Common myeloid progenitor, CD34-positive (primary cell): ENCODE measurements around the gene PDCD11.
"Not testable (repeated sequence)": the region's sequence is repeated elsewhere in the genome, so short reads cannot be mapped to it uniquely, and the experiment has no call there.

Source experiments
- CTCF ChIA-PET: fragments of 350-600 bp; sonication (Branson Sonifier 250); formaldehyde crosslinking; loops from one replicate; lab custom pipeline; 2021; ENCODE audit warnings: antibody characterized with exemption; lab: Charles Lee
- POLR2A ChIA-PET: fragments of 350-600 bp; sonication (Branson Sonifier 250); formaldehyde crosslinking; loops from one replicate; lab custom pipeline; 2021; ENCODE audit warnings: antibody characterized with exemption; lab: Charles Lee
- DNase-seq, 3 donors: peaks; one replicate each; pipeline versions ENCODE4 v3.0.0 to v3.0.0-alpha.2; 2013
- H3K27ac ChIP-seq, 2 experiments: 1 replicate in 1 of 2; 2 replicates in 1 of 2; pipeline ENCODE4 v1.7.0; 2013; ENCODE audit warnings: inconsistent platforms in 2 of 2, low read length in 2 of 2, mild to moderate bottlenecking in 2 of 2, low read depth in 1 of 2, moderate library complexity in 1 of 2; ENCODE audit not compliant: severe bottlenecking in 2 of 2, insufficient read depth in 1 of 2, poor library complexity in 1 of 2
- H3K27me3 ChIP-seq, 5 experiments: replicated peaks in 2 of 5; 1 replicate in 3 of 5; 2 replicates in 2 of 5; pipeline versions ENCODE4 v1.6.1 to v1.7.0; 2013; ENCODE audit warnings: low read length in 4 of 5, mild to moderate bottlenecking in 2 of 5, moderate library complexity in 2 of 5, inconsistent platforms in 1 of 5; ENCODE audit not compliant: insufficient read depth in 5 of 5, control insufficient read depth in 4 of 5
- H3K36me3 ChIP-seq, 4 experiments: 1 replicate in 2 of 4; 2 replicates in 2 of 4; pipeline versions ENCODE4 v1.6.1 to v1.7.0; 2013; ENCODE audit warnings: low read length in 3 of 4, control low read depth in 1 of 4, mild to moderate bottlenecking in 1 of 4; ENCODE audit not compliant: control insufficient read depth in 4 of 4, insufficient read depth in 4 of 4
- H3K4me1 ChIP-seq, 4 experiments: 1 replicate in 3 of 4; 2 replicates in 1 of 4; pipeline versions ENCODE4 v1.6.1 to v1.7.1; 2013; ENCODE audit warnings: low read length in 3 of 4, mild to moderate bottlenecking in 3 of 4, control low read depth in 1 of 4, inconsistent platforms in 1 of 4, moderate library complexity in 1 of 4; ENCODE audit not compliant: control insufficient read depth in 4 of 4, insufficient read depth in 4 of 4; ENCODE audit errors: control extremely low read depth in 1 of 4
- H3K4me3 ChIP-seq, 7 experiments: 1 replicate in 4 of 7; 2 replicates in 3 of 7; pipeline versions ENCODE4 v1.5.1 to v1.7.0; 2013; ENCODE audit warnings: mild to moderate bottlenecking in 7 of 7, low read length in 6 of 7, moderate library complexity in 6 of 7, inconsistent platforms in 2 of 7, low read depth in 2 of 7, control low read depth in 1 of 7; ENCODE audit not compliant: insufficient read depth in 4 of 7, control insufficient read depth in 1 of 7; ENCODE audit errors: extremely low read depth in 1 of 7
- H3K9me3 ChIP-seq, 5 experiments: 1 replicate in 4 of 5; 2 replicates in 1 of 5; pipeline versions ENCODE4 v1.6.1 to v1.7.1; 2013; ENCODE audit warnings: low read length in 4 of 5, mild to moderate bottlenecking in 2 of 5, inconsistent platforms in 1 of 5, low read depth in 1 of 5, moderate library complexity in 1 of 5; ENCODE audit not compliant: control insufficient read depth in 4 of 5, insufficient read depth in 2 of 5; ENCODE audit errors: control extremely low read depth in 1 of 5
- WGBS: methylation state at CpG from one replicate; pipeline ENCODE4 v1.1.5; 2013; ENCODE audit not compliant: insufficient coverage; 5-methylcytosine and 5-hydroxymethylcytosine counted together

PDCD11 gene

DNA sequence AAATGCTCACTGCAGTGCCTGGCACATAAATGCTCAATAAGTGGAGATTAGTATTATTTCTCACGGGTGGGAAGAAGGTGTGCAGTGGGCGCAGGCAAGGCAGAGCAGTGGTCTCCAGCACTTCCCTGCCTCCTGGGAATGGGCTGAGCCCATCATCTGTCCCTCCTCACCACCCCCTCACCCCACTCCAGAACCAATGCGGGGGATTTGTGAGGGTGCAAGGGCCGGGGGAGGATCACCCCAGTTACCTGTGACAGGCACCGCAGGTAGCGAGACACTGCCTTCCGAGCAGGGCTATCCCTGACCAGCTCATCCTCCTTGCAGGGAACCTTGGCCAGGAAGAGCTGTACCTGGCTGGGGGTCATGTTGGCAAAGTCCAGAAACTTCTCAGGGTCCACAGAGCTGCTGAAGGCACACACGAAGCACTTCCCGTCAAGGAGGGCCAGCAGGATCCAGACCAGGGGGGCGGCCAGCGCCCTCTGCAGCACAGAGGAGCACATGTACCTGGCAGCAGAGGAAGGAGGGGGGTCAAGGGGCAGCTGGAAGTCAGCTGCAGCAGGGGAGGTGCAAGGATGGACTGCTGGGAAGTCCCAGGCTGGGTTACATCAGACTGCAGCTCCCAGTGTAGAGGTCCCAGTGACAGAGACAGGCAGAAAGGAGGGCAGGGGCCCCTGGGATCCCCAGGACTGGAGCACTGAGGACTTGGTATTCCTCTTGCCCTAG, 79.8 kb downstream of the PDCD11 start:
- POLR2A ChIA-PET: interaction anchor here (0.6 kb wide), 1 partner anchor 61 kb away, joined by 3 read pairs; no protein-coding TSS in a partner anchor
- Histone ChIP-seq H3K36me3 (no peaks in the 10 kb centered on the region), H3K27ac (no peak overlapping the region), H3K4me1 (peaks cover 4 to 43% (median 19%) of the 10 kb centered on the region in 4 experiments), H3K27me3 (no peaks in the 10 kb centered on the region), H3K9me3 (no peaks in the 10 kb centered on the region), H3K4me3 (no peak overlapping the region)
- DNase-seq: peak; percentile 34 to 56 (median 52)
- CTCF ChIA-PET: interaction anchor here (0.9 to 12.8 kb wide), 12 partner anchors 9 to 83 kb away, joined by 3 to 157 read pairs (median 4); partner anchors contain the start of gene CALHM2
- 57% methylated on average over 5 of the region's 11 CpGs for WGBS

DNA sequence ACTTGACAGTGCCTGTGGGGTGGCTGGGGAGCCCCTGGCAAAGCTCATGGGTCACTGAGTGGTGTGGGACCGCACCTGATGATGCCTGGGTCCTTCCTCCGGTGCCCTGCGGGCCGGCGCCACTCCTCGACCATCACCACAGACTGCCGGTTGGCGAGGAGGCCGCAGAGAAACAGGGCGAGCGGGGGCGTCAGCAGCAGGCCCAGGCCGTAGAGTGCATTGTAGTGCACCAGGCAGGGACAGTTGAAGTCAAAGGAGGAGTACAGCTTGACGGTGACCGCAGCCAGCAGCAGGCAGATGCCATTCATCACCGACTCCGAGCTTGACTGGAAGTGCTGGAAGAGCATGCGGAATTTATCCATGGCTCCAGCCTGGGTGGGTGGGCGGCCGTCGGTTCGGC, 82.2 kb downstream of the PDCD11 start:
- Histone ChIP-seq H3K27me3 (no peaks in the 10 kb centered on the region), H3K9me3 (no peaks in the 10 kb centered on the region), H3K36me3 (no peaks in the 10 kb centered on the region), H3K4me3 (no peak overlapping the region), H3K4me1 (peaks cover 0 to 20% (median 7%) of the 10 kb centered on the region in 4 experiments), H3K27ac (no peak overlapping the region)
- DNase-seq: no peak
- POLR2A ChIA-PET: no interaction called here
- CTCF ChIA-PET: interaction anchor here (1.2 to 12.8 kb wide), 3 partner anchors 8 to 62 kb away, joined by 3 to 157 read pairs (median 76); partner anchors contain the start of gene CALHM2
- WGBS: 96% methylated on average over 22 of the region's 22 CpGs

DNA sequence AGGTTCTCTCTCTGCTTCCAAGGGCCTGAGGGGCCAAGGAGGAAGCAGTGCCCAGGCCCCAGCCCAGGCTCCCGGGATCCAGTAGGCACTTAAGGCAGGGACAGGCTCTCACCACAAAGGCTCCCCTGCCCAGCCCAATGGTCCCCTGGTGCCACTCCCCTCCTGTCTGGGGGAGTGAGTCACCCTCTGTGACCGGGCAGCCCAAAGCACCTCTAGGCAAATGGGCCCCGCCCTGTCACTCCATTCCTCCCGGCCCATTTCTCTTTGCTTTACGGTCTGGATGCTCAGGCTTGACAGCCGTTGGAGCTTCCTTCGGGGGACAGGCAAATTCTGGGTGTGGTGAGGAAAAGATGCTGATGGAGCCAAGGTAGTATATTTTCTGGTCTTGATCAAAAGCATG, 82.7 kb downstream of the PDCD11 start, which contains the start of gene CALHM3:
CALHM3 (minus strand) TSS at position 106 of the 400 bp plus-strand sequence. CDS start 208 bp downstream, outside the sequence.
- ChIA-PET CTCF (interaction anchor here (1.2 to 12.8 kb wide), 3 partner anchors 9 to 62 kb away, joined by 3 to 157 read pairs (median 76); partner anchors contain the start of gene CALHM2), POLR2A (no interaction called here)
- no peak for DNase-seq
- Histone ChIP-seq H3K4me3 (no peak within 1 kb of the TSS), H3K36me3 (no peaks in the 10 kb centered on the region), H3K27ac (no peak within 1 kb of the TSS), H3K4me1 (peaks cover 0 to 19% (median 7%) of the 10 kb centered on the region in 4 experiments), H3K27me3 (no peaks in the 10 kb centered on the region), H3K9me3 (no peaks in the 10 kb centered on the region)
- WGBS: 90% methylated on average over 5 of the region's 7 CpGs

DNA sequence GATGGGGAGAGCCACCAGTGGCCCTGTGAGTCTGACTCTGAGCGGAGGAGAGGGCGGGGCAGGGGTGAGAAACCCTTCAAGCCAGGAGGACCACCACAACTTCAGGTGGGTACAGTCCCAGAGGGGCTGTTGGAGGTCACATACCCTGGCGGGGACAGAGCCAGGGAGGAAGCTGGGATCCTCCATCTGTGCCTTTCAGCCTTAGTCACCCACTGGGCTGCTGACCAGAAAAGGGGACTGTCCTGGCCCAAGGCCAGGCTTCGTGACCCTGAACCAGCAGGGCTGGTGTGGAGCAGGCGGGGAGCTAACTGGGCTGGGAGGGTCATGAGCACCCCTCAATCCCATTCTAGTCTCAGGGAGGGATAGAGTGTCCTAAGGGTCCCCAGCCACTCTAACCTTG, 84.1 kb downstream of the PDCD11 start:
- Histone ChIP-seq H3K27me3 (no peaks in the 10 kb centered on the region), H3K9me3 (no peaks in the 10 kb centered on the region), H3K27ac (no peak overlapping the region), H3K36me3 (no peaks in the 10 kb centered on the region), H3K4me1 (peaks cover 0 to 19% (median 7%) of the 10 kb centered on the region in 4 experiments), H3K4me3 (no peak overlapping the region)
- WGBS: 97% methylated on average over 4 of the region's 5 CpGs
- ChIA-PET CTCF (interaction anchor here (1.0 to 12.8 kb wide), 6 partner anchors 9 to 64 kb away, joined by 3 to 157 read pairs (median 5); partner anchors contain the start of genes CALHM2 and NEURL1), POLR2A (no interaction called here)
- DNase-seq: no peak

DNA sequence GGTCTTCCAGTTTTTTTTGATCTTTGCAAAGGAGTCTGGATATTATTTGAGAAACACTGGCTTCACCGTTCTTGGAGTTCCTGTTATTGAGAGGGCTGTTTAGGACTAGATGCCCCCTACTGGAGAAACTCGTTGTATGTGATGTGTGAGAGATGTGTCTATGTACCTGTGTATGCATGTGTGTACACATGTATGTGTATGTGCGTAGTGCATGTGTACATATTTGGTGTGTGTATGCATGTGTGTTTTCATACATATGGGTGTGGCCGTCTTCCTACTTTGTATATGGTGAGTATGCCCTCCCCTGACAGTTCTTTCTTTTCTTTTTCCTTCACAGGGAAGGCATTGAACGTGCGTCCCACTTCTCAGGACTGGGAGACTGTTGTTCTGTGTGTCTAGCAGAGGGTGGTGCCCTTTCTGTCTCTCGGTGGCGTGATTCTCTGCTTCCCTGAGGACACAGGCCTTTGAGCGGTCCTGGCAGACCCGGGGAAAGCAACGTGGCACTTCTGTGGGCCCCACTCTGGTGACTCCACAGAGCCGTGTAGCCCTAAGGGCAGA, 85.6 kb downstream of the PDCD11 start:
- H3K27me3 ChIP-seq: no peaks in the 10 kb centered on the region
- no peak overlapping the region for H3K27ac ChIP-seq
- no peaks in the 10 kb centered on the region for H3K9me3 ChIP-seq
- DNase-seq: peak; percentile 84 to 90 (median 86)
- WGBS: 55% methylated on average over 10 of the region's 12 CpGs
- ChIA-PET POLR2A (interaction anchor here (1.1 kb wide), 1 partner anchor 11 kb away, joined by 3 read pairs; no protein-coding TSS in a partner anchor), CTCF (interaction anchor here (1.0 to 12.8 kb wide), 7 partner anchors 9 to 130 kb away, joined by 3 to 157 read pairs (median 10); partner anchors contain the start of gene CALHM2)
- peaks cover 0 to 7% (median 0%) of the 10 kb centered on the region in 4 experiments for H3K4me1 ChIP-seq
- H3K36me3 ChIP-seq: no peaks in the 10 kb centered on the region
- H3K4me3 ChIP-seq: no peak overlapping the region

DNA sequence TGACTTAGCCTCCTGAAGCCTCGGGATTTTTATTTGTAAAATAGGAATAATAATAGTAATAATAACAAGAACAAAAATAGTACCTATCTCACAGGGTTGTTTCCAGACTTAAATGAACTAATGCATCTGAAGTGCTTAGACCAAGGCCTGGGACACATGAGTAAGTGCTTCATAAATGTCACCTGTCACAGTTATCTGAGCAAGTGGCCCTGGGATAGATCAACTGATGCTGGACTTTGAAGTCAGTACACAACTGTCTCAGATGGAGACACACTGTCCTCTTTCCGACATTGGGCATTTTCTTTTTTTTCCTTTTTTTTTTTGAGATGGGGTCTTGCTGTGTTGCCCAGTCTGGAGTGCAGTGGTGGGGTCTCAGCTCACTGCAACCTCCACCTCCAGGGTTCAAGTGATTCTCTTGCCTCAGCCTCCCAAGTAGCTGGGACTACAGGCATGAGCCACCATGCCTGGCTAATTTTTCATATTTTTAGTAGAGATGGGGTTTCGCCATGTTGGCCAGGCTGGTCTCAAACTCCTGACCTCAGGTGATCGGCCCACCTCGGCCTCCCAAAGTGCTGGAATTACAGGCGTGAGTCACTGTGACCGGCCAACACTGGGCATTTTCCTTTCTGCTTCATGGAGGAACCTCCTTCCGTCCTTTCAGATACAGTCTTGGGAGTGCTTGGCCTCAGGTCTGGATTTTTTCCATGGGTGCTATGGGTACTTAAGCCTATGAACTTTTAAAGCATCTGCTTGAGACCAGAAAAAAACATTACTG, 90.4 kb downstream of the PDCD11 start:
- H3K9me3 ChIP-seq, DNase-seq, H3K27me3 ChIP-seq, H3K4me3 ChIP-seq, H3K27ac ChIP-seq, H3K4me1 ChIP-seq, POLR2A ChIA-PET, H3K36me3 ChIP-seq: not testable (repeated sequence)
- CTCF ChIA-PET: interaction anchor here (0.9 to 5.3 kb wide), 12 partner anchors 9 to 106 kb away, joined by 3 to 147 read pairs (median 4); no protein-coding TSS in a partner anchor
- WGBS: 98% methylated on average over 7 of the region's 8 CpGs
